Calu3 (cell line): ENCODE results near the gene PLXNA4. TPM values are rescaled to one million over a fixed set of nuclear protein-coding genes. Genes with fewer than 3 reads are reported as not detected.

Source experiments
- BruUV-seq: library from RNA; stranded (reverse); fragments of 400-500 nt; replicated peaks from 2 replicates; lab custom pipeline; 2021; lab: Mats Ljungman, UMichigan
- CTCF ChIA-PET: fragments of 300-600 bp; sonication (Branson Sonifier 250); formaldehyde crosslinking; loops from one replicate; lab custom pipeline; 2022; ENCODE audit warnings: antibody characterized with exemption; lab: Charles Lee
- DNase-seq: peaks from one replicate; pipeline ENCODE4 v3.0.0; 2022
- H3K27ac Mint-ChIP-seq: one replicate; pipeline ENCODE4 v1.8.0; 2022; ENCODE audit warnings: mixed read lengths; ENCODE audit not compliant: unreplicated experiment
- H3K27me3 Mint-ChIP-seq: one replicate; pipeline ENCODE4 v1.8.0; 2022; ENCODE audit warnings: mixed read lengths; ENCODE audit not compliant: unreplicated experiment
- H3K36me3 Mint-ChIP-seq: one replicate; pipeline ENCODE4 v1.8.0; 2022; ENCODE audit warnings: mild to moderate bottlenecking, moderate library complexity, mixed read lengths; ENCODE audit not compliant: insufficient read depth, unreplicated experiment
- H3K4me1 Mint-ChIP-seq: one replicate; pipeline ENCODE4 v1.8.0; 2022; ENCODE audit warnings: mild to moderate bottlenecking, low read depth, mixed read lengths; ENCODE audit not compliant: unreplicated experiment
- H3K4me3 Mint-ChIP-seq: one replicate; pipeline ENCODE4 v1.8.0; 2022; ENCODE audit warnings: mild to moderate bottlenecking, low read depth, moderate library complexity, mixed read lengths; ENCODE audit not compliant: unreplicated experiment
- H3K9me3 Mint-ChIP-seq: one replicate; pipeline ENCODE4 v1.8.0; 2022; ENCODE audit warnings: low read depth, mixed read lengths; ENCODE audit not compliant: unreplicated experiment
- intact Hi-C: fragments of 100-400 bp; cut with micrococcal nuclease; formaldehyde crosslinking; loops from one replicate; pipeline ENCODE4 v1.10.0; 2022; ENCODE audit not compliant: unreplicated experiment
- total RNA-seq: library from RNA; stranded (reverse); gene quantifications from 2 replicates; pipeline ENCODE4 v1.2.3, GENCODE V29; 2022
- TF ChIP-seq, protein P1 (sequence below): fragments of 200-600 bp; IDR thresholded peaks from one replicate; pipeline ENCODE4 v1.8.0; 2022; ENCODE audit warnings: antibody characterized with exemption; ENCODE audit not compliant: unreplicated experiment

The PLXNA4 gene
- total RNA-seq, 1 experiment from 2014 or later = not detected

DNA sequence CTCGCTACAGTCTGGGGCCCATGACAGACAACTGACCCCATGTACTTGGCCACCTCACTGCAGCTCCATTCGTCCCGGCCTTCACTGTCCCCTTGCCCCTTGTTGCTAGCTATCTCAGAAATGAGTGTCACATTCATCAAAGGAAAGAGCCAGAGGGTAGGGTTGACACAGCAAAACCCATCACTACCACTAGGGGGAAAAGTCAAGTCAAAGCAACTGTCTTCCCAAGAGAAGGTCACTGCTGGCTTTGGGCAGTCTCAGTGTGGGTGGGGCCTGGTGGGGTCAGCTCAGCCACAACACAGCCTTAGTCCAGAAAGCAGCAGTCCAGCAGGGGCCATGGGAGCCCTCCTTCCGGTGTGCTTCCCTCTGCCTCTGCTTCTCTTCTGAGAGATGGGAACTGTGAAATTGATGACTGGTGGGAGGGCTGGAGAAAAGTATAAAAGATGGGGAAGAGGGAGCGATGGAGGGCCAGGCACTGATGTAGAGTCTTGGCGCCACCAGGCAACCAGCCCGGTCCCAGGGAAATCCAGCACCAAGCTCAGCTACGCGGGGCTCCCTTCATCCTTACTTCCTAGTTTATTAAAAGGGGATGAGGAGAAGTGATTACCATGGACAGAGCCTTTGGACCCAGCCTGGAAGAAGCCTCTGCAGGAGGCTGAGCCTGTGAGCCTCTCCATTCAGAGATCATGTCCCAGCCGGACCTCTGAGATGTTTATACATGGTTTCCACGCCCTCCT is 58.0 kb downstream of the PLXNA4 start:
- TF ChIP-seq, protein P1, sequence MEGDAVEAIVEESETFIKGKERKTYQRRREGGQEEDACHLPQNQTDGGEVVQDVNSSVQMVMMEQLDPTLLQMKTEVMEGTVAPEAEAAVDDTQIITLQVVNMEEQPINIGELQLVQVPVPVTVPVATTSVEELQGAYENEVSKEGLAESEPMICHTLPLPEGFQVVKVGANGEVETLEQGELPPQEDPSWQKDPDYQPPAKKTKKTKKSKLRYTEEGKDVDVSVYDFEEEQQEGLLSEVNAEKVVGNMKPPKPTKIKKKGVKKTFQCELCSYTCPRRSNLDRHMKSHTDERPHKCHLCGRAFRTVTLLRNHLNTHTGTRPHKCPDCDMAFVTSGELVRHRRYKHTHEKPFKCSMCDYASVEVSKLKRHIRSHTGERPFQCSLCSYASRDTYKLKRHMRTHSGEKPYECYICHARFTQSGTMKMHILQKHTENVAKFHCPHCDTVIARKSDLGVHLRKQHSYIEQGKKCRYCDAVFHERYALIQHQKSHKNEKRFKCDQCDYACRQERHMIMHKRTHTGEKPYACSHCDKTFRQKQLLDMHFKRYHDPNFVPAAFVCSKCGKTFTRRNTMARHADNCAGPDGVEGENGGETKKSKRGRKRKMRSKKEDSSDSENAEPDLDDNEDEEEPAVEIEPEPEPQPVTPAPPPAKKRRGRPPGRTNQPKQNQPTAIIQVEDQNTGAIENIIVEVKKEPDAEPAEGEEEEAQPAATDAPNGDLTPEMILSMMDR = peak; percentile 13
- Mint-ChIP-seq H3K4me3 (no peak overlapping the region), H3K27me3 (peaks cover 30% of the 10 kb centered on the region), H3K9me3 (no peaks in the 10 kb centered on the region), H3K36me3 (no peaks in the 10 kb centered on the region), H3K4me1 (no peaks in the 10 kb centered on the region), H3K27ac (no peak overlapping the region)
- CTCF ChIA-PET = interaction anchor here (1.5 kb wide), 1 partner anchor 62 kb away, joined by 3 read pairs; no protein-coding TSS in a partner anchor
- peak; percentile 17 for DNase-seq
- intact Hi-C loops = no loop called here
- BruUV-seq = no TSS peak

DNA sequence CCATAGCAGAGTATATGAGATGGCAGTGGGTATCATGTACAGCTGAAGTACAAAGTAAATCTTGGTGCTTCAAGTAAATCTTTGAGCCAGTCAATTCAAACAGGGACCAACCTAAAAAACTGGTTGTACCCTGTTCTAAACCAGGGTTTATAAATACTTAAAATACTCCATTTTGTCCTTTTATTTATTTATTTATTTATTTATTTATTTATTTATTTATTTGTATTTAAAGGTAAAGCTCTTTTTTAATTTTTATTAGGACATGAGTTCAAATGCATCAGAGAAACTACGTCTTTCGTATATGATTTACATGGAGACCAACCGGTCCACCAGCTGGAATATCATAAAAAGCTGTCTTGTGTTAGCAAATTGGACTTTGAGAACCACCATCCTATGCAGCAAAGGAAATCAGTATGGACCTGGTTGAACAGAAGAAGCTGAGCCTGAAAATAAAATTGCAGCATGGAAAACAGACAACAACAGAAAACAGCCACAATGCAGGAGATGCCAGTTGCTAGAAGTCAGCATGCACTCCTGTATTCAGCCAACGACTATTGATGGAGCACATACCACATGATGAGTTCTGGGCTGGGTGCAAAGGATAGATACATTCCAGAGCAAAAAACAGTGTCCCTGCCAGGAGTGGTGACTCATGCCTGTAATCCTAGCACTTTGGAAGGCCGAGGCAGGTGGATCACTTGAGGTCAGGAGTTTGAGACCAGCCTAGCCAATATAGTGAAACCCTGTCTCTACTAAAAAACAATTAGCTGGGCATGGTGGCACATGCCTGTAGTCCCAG is 60.0 kb downstream of the PLXNA4 start:
- H3K27me3 Mint-ChIP-seq = peaks cover 26% of the 10 kb centered on the region
- TF ChIP-seq, protein P1 = no peak
- no peak overlapping the region for H3K27ac Mint-ChIP-seq
- CTCF ChIA-PET = interaction anchor here (1.1 kb wide), 1 partner anchor 206 kb away, joined by 4 read pairs; no protein-coding TSS in a partner anchor
- H3K4me1 Mint-ChIP-seq = no peaks in the 10 kb centered on the region
- no peaks in the 10 kb centered on the region for H3K36me3 Mint-ChIP-seq
- no peaks in the 10 kb centered on the region for H3K9me3 Mint-ChIP-seq
- no peak overlapping the region for H3K4me3 Mint-ChIP-seq
- no TSS peak for BruUV-seq
- intact Hi-C loops = no loop called here
- no peak for DNase-seq

DNA sequence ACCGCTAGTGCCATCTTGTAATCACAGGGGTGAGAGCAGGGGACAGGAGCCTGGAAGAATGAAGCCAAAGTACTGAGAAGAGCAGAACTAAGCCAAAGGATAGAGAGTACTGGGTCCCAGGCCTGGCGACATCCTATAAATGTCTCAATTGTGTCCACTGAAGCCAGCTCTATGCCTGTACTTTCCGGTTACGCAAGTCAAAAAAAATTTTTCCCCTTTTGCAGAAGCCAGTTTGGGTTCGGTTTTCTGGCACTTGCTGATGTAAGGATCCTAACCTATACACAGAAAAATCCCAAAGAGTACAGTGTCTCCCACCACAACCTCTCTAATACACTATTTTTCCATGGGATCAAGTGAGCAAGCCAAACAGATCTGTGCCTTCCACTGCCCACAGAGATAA is 61.1 kb downstream of the PLXNA4 start:
- Mint-ChIP-seq H3K9me3 (no peaks in the 10 kb centered on the region), H3K27ac (no peak overlapping the region), H3K4me3 (no peak overlapping the region), H3K4me1 (no peaks in the 10 kb centered on the region), H3K36me3 (no peaks in the 10 kb centered on the region), H3K27me3 (peaks cover 27% of the 10 kb centered on the region)
- intact Hi-C loops = no loop called here
- BruUV-seq = no TSS peak
- CTCF ChIA-PET = no interaction called here
- DNase-seq = no peak
- TF ChIP-seq, protein P1 = no peak

DNA sequence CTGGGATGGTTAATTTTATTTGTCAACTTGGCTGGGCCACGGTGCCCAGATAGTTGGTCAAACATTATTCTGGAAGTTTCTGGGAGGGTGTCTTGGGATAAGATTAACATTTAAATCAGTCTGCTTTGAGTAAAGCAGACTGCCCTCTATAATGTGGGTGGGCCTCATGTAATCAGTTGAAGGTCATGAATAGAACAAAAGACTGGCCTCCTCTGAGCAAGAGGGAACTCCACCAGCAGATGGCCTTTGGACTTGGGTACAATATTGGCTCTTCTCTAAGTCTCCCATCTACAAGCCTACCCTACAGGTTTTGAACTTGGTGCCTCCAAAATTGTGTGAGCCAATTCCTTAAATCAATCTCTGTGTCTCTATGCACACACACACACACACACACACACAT is 61.8 kb downstream of the PLXNA4 start:
- peaks cover 35% of the 10 kb centered on the region for H3K27me3 Mint-ChIP-seq
- CTCF ChIA-PET = no interaction called here

More for the DNA sequence above, 61.8 kb downstream of the PLXNA4 start:
- no TSS peak for BruUV-seq
- intact Hi-C loops = no loop called here
- TF ChIP-seq, protein P1 = no peak
- no peak overlapping the region for H3K4me3 Mint-ChIP-seq
- no peak overlapping the region for H3K27ac Mint-ChIP-seq
- H3K4me1 Mint-ChIP-seq = no peaks in the 10 kb centered on the region
- no peaks in the 10 kb centered on the region for H3K36me3 Mint-ChIP-seq
- no peak for DNase-seq
- no peaks in the 10 kb centered on the region for H3K9me3 Mint-ChIP-seq
